Posterior vena cava (tissue), 2 donors: Measurements from ENCODE around the gene DDIAS. TPM values are rescaled to one million over a fixed set of nuclear protein-coding genes. Genes with fewer than 3 reads are reported as not detected.
"Not testable (repeated sequence)": the region's sequence is repeated elsewhere in the genome, so short reads cannot be mapped to it uniquely, and the experiment has no call there.

Experiments used
- DNase-seq: peaks from one replicate; pipeline ENCODE4 v3.0.0-alpha.2; 2020; ENCODE audit warnings: low spot score
- intact Hi-C, 2 donors: fragments of 100-400 bp; cut with DNase I; formaldehyde crosslinking; loops; one replicate each; pipeline versions ENCODE4 v1.14.1 to v1.14.2; 2022 to 2023
- total RNA-seq, 2 donors: library from RNA; stranded (reverse); fragmentation: NEBNext Ultra II Directional; extraction: Animal tissue kit (Norgen Biotek cat#: 25700); gene quantifications; one replicate each; pipeline ENCODE4 v1.2.1, GENCODE V29; 2021
- donor health status: DM: yes; HTN: yes; CAD: no.
- donor health status: DM: yes; HTN: yes; CAD: no.

DDIAS gene
- total RNA-seq, 2 donors from 2014 or later, result 0.86 to 1.2 TPM

DNA sequence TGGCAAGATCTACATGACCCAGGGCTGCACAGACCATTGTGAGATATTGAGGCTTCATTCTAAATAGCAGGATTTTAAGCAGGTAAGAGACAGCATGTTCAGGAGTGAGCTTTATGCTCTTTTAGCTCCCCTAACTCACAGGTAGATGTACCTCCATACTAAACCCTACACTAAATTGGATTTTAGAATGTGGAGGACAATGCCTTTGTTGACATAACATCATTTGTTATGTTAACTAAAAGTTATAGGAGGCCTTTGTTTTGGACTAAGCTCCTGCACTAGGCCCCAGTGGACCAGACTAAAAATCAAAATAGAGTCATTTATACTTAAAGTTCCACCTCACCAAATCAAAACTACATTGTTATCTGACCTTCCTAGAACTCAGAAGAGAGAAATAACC lies 6.8 kb downstream of the DDIAS start:
- intact Hi-C loops, result loop anchor here (10.0 kb wide), 3 partner anchors 176 to 346 kb away; partner anchors contain the start of gene ANKRD42 (in 1 of the 2)
- no peak for DNase-seq

DNA sequence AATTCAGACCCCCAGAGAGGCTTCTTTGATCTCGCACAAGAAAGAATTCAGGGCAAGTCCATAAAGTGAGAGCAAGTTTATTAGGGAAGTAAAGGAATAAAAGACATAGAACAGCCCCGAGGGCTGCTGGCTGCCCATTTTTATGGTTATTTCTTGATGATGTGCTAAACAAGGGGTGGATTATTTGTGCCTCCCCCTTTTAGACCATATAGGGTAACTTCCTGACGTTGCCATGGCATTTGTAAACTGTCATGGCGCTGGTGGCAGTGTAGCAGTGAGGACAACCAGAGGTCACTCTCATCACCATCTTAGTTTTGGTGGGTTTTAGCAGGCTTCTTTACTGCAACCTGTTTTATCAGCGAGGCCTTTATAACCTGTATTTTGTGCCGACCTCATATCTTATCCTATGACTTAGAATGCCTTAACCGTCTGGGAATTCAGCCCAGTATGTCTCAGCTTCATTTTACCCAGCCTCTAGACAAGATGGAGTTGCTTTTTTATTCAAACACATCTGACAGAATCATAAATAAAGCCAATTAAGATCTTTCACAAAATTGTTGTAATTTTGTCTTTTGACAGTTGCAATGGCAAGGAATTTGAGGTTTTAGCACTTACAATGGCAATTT lies 7.6 kb downstream of the DDIAS start:
- DNase-seq, result no peak
- intact Hi-C loops, result loop anchor here (10.0 kb wide), 3 partner anchors 176 to 346 kb away; partner anchors contain the start of gene ANKRD42 (in 1 of the 2)

- intact Hi-C loops, DNase-seq: not testable (repeated sequence)
Observed at GRCh38 chr11:82919786-82920185, 18.2 kb downstream of the DDIAS start.

- intact Hi-C loops, DNase-seq: not testable (repeated sequence)
Observed at GRCh38 chr11:82920227-82920626, 18.7 kb downstream of the DDIAS start.

- intact Hi-C loops, DNase-seq: not testable (repeated sequence)
Observed at GRCh38 chr11:82922396-82923173, 21.0 kb downstream of the DDIAS start.

DNA sequence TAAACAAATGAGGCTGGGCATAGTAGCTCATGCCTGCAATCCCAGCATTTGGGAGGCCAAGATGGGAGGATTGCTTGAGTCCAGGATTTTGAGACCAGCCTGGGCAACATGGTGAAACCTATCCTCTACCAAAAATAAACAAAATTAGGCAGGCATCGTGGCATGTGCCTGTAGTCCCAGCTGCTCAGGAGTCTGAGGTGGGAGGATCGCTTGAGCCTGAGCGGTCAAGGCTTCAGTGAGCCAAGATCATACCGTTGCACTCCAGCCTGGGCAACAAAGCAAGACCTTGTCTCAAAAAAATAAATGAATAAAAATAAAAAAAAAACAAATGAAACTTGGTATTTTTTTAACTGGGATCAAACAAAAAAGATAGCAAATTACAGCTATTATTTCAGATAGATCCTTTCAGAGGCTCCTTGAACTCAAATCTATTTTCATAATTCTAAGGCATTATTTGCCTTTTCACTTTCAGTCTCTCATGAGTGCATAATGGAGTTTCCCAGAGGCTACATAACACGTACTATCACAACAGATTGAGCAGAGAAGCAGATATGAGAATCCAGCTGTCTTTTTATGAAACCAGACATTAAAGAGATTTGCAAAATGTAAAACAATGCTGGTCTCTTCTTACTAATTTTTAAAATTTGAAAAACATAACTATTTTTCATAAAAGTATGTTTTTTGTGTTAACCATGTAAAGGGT lies 23.1 kb downstream of the DDIAS start:
- DNase-seq, result no peak
- intact Hi-C loops, result no loop called here

DNA sequence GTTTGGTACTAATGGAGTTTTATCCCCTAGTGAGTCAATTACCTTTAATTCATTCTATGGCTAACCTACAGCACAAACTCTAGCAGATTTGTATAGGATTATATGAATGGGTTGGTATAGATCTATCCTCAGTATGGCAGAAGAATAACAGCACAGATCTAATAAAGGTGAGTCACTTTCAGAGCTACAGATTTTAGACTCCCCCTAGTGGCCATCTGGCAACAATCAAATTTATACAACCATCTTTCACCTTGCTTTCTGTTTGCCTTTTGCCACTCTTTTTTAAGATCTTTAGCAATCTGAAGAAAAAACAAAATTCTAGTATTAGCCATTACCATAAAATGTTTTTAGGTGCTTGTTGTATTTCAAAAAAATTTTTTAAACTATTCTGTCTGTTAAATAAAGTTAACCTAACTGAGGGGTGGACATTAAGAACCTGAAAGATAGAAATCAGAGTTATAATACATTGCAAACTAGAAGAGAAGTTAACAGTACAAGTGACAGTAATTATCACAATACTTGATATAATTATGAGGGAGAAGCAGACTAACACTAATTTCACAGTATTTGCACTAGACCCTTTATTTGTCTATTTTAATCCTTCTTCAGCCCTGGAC lies 25.8 kb downstream of the DDIAS start:
- intact Hi-C loops, result no loop called here
- no peak for DNase-seq

DNA sequence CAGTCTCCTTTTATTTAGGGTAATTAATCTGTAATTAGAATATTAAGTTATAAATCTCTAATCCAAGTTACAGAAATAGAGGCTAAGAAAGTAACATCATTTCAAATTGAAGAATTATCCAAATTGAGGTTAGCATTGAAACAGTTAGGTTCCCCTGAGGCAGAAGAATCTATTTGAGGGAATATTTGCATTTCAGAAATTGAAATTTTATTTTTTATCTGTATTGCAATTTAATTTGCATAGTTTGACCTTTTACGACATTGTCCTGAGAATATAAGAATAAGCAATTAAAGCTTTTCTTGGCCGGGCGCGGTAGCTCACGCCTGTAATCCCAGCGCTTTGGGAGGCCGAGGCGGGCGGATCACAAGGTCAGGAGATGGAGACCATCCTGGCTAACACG lies 27.6 kb downstream of the DDIAS start:
- intact Hi-C loops, result no loop called here
- DNase-seq, result no peak

- DNase-seq, result no peak
- intact Hi-C loops, result no loop called here
Observed at GRCh38 chr11:82930229-82930628, 28.7 kb downstream of the DDIAS start.

DNA sequence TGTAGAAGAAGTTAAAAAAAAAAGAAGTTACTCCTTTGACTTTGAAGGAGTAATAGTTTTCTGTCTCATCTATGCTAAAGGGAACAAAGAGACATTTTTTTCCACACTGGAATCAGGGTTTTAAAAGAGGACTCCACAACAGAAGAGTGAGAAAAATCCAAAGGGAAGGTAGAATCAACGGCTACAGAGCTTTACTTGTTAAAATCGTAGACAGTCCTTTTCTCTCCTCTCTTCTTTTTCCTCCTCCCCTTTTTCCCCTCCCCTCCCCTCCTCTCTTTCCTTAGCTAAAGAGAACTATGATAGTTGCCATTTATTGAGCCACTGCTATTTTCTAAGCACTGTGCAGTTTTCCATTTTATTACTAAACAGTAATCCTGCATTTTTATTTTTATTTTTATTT lies 29.2 kb downstream of the DDIAS start:
- intact Hi-C loops, result no loop called here
- no peak for DNase-seq

- intact Hi-C loops, result no loop called here
- DNase-seq, result no peak
Observed at GRCh38 chr11:82932564-82932963, 31.0 kb downstream of the DDIAS start.

DNA sequence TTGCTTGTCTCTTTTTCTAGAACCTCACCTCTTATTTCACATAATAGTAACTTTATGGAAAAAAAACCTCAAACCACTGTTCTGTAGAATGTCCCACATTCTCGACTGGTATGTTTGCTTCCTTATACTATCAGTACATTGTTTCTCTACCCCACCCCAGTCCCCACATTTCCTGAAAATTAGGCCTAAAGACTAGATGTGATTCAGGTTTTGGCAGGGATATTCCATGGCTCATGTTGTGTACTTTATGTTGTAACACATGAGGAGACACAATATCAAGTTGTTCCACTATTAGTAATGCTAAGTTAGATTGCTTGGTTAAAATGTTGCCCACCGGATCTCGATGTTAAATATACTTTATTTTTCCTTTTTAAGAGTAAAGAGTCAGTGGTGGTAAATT lies 34.7 kb downstream of the DDIAS start:
- no peak for DNase-seq
- intact Hi-C loops, result no loop called here

DNA sequence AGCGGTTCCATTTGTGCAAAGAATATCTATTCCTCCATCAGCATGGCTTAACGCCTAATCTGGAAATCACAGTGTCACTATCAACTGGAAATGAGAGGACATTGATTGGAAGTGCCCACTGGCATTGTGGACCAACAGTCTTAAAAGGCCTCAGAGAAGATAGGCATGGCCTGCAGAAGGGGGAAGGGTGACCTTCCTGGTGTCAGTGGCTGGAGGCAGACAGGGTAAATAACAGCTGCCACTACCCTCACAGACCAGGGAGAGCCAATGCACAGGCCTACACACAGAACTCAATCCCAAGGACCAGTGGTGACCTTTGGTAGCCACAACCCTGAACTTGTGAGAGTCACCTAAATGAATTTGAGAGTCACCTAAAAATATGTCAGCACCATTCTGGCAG lies 36.0 kb downstream of the DDIAS start:
- intact Hi-C loops, result no loop called here

GRCh38 chr11:82939456-82939855 lies 37.9 kb downstream of the DDIAS start:
- DNase-seq, result no peak
- intact Hi-C loops, result no loop called here

More for the DNA sequence above, 36.0 kb downstream of the DDIAS start:
- no peak for DNase-seq

DNA sequence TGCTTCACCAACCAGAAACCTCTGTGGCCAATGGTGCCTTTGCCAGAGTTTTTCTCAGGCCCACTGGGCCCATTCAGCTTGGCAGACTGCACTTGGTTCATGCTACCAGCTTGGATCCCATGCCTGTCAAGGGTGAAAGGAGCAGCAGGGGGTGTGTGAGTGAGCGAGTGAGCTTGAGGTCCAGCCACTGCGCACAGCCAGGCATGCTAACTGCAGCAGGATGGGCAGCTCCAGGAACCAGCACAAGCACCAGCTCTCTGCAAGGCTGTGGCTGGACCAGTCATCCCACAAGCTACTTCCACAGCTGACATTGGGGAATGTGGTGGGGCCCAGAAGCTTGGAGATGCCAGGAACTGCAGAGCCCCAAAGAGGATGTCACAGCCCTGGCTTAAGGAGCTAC lies 40.8 kb downstream of the DDIAS start:
- intact Hi-C loops, result no loop called here
- no peak for DNase-seq

- intact Hi-C loops, result not testable (repeated sequence)
Observed at GRCh38 chr11:82943430-82943829, 41.9 kb downstream of the DDIAS start.

DNA sequence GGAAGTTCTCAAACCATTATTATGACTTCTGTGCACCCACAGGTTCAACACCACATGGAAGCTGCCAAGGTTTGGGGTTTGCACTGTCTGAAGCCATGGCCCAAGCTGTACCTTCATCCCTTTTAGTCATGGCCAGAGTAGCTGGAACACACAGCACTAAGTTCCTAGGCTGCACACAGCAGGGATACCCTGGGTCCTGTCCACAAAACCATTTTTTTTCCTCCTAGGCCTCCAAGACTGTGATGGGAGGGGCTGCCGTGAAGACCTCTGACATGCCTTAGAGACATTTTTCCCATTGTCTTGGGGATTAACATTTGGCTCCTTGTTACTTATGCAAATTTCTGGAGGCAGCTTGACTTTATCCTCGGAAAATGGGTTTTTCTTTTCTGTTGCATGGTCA lies 42.7 kb downstream of the DDIAS start:
- DNase-seq, result no peak
- intact Hi-C loops, result no loop called here

More at GRCh38 chr11:82943430-82943829, 41.9 kb downstream of the DDIAS start:
- DNase-seq, result not testable (repeated sequence)

DNA sequence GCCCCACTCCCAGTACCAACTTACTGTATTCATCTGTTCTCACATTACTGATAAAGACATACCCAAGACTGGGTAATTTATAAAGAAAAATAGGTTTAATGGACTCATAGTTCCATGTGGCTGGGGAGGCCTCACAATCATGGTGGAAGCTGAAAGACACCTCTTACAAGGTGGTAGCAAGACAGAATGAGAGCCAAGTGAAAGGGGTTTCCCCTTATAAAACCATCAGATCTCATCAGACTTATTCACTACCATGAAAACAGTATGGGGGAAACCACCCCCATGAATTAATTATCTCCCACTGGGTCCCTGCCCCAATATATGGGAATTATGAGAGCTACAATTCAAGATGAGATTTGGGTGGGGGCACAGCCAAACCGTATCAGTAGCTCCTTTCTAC lies 43.5 kb downstream of the DDIAS start:
- DNase-seq, intact Hi-C loops: not testable (repeated sequence)

DNA sequence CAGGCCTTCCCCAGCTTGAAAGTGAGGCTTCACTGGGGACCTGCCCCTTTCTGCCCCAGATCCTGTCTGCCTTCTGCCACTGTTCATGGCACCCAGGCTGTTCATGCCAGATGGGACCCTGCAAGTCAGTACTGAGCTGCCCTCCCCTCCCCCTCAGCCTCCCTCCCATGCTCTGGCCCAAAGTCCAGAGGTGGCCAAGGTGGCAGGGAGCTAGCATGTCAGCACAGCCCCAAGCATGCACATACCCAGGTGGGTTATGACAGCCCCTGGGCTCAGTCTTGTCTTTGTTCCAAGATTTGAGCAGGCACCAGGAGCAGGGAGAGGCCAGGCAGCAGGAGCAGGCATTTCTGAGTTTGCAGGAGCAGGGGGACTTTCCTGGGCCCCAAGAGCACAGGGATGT lies 44.1 kb downstream of the DDIAS start:
- intact Hi-C loops, result no loop called here
- no peak for DNase-seq

DNA sequence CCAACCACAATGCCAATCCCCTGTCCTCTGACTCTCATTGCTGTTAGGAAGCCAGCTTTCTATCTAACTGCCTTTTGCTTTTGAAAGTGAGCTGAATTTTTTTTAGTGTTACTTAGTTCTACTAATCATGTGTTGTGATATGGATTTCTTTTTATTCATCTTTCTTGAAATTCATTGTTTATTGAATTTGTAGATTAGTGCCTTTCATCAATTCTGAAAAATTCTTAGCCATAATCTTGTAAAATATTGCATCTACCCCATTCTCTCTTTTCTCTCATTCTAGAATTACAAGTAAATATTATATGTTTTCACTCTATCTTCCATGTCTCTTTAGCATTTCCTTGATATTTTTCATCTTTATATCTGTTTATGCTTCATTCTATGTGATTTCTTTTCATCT lies 47.8 kb downstream of the DDIAS start:
- no peak for DNase-seq
- intact Hi-C loops, result no loop called here
